NCI-H2081 (cell line): ENCODE measurements around the gene GALC.

Source experiments
- DNase-seq, 2 experiments: peaks; one replicate each; lab custom pipeline; 2025; lab: John Stamatoyannopoulos, UW

Gene GALC

DNA sequence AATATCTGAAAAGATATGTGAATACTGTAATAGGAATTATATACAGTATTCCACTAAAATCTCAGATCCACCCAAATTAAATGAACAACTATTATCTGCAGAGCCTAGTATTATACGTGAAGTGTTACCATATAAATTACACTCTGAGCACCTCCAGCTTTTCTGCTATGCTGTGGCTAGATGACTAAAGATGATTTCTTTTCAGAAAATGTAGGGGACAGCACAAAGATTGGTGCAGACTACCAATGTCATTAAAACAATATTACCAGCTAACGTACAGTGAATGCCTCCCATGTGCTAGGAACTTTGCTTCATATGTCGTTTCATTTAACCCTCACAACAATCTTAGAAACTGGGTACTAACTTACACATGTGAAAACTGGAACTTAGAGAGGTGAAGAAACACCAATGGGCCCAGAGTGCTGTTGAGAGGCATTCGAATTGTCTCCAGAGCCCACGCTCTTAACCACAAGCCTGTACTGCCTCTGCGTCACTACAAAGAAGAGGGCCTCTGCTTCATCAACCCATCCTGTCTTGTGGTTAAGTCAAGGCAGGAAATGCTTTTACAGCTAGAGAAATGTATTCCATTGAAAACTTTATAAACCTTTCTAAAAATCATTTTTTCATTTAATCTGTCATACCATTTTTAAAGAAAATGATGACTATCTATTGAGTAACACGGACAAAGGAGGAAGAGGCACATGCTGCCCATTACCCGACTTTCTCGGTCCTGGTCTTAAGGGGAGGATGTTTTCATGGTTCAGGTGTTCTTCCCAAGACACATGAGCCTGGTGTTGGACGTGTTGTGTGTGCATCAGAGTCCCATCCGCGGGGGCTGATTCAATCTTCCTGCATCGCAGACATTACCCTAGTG is 13.2 kb upstream of the GALC start:
- DNase-seq: no peak

- DNase-seq: no peak
Measured at GRCh38 chr14:88005050-88005481, 12.1 kb upstream of the GALC start, which contains the start of gene GPR65. GPR65 (plus strand) TSS chr14:88005135; CDS start chr14:88010848, 5,713 bp downstream.

- DNase-seq: no peak
Measured at GRCh38 chr14:88004506-88005036, 11.6 kb upstream of the GALC start.

DNA sequence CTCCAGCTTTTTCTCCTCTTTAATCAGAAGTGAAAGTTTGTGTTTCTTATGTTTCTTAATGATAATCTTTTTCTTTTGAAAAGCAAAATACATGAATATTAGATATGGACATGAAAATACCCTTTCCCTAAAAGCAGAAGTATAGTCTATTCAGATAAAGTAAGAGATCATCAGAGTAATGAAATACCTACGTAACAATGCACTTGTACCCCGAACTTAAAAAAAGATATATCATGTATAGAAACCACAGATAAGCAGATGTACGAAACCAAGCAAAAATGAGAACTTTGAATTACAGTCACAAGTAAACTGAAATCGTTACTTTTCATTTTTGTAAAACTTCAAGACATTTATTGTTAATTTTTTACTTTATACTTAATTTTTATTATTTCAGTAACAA is 10.4 kb upstream of the GALC start:
- DNase-seq: no peak

- no peak for DNase-seq
Measured at GRCh38 chr14:88002421-88003075, 9.6 kb upstream of the GALC start.

DNA sequence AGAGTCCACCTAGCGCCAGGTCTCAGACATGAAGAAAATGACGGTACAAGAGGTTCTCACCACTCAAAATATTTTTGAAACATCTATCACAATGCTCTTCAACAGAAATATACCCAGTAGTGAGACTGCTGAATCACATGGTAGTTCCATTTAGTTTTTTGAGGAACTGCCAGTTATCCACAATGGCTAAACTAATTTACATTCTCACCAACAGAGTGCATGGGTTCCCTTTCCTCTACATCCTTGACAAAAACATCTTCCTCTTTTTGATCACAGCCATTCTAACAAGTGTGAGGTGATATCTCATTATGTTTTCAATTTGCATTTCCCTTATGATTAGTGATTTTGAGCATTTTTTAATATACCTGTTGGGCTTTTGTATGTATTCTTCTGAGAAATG is 6.3 kb upstream of the GALC start:
- no peak for DNase-seq

DNA sequence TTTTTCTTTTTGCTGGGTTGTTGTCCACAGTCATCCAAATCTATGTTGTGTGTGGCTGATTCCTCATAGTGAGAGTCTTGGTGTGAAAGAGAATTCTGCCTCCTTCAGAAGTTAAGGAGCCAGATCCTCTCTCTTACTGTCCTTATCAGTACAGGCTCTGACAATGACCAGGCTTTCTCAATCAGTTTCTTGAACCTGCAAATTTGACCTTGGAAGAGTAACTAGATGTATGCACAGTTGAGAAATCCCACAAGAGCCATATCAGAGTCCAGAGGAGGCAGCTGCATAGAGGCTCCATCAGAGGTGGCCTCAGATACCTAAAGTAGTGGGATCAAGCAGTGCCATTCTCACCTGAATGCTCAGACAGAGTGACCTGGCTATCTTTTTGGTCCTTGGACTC is 5.5 kb upstream of the GALC start:
- DNase-seq: no peak

GRCh38 chr14:87996291-87996592 is 3.3 kb upstream of the GALC start:
- DNase-seq: no peak

GRCh38 chr14:87995500-87996290 is 2.7 kb upstream of the GALC start:
- DNase-seq: no peak

DNA sequence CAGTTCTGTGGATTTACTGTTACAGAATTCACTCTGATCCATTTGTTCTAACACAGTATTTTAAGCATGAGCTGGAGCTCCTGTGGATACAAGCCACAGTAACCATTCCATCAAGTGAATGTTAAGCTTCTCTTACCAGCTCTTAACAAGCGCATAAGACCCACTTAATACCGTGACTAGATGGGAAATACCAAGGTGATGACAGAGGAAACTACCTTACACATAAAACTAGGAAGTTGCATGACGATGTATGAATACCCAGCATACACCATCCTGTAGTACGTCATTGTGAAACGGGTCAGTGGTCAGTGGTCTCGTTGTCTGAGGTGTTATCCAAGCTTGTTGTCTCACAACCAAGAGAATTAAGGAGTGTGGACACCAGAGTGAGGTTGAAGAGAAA is 2.0 kb upstream of the GALC start:
- DNase-seq: no peak

- no peak for DNase-seq
Measured at GRCh38 chr14:87992346-87992717, 650 bp downstream of the GALC start.

- DNase-seq: no peak
Measured at GRCh38 chr14:87990682-87991081, 2.3 kb downstream of the GALC start.

DNA sequence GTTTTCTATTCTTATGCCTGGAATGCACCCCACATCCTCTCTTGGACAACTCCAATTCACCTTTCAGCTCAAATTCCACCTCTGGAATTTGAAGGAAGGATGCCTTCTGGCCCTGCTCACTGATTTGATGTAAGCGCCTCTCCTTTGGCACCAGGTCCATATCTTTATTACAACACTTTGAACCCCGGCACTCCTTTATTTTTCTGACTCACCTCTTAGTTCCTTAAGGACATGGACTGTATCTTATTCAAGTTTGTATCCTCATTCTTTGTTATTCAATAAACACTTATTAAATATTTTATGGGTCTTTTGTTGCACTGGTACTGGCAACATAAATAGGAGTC is 3.1 kb downstream of the GALC start:
- no peak for DNase-seq

DNA sequence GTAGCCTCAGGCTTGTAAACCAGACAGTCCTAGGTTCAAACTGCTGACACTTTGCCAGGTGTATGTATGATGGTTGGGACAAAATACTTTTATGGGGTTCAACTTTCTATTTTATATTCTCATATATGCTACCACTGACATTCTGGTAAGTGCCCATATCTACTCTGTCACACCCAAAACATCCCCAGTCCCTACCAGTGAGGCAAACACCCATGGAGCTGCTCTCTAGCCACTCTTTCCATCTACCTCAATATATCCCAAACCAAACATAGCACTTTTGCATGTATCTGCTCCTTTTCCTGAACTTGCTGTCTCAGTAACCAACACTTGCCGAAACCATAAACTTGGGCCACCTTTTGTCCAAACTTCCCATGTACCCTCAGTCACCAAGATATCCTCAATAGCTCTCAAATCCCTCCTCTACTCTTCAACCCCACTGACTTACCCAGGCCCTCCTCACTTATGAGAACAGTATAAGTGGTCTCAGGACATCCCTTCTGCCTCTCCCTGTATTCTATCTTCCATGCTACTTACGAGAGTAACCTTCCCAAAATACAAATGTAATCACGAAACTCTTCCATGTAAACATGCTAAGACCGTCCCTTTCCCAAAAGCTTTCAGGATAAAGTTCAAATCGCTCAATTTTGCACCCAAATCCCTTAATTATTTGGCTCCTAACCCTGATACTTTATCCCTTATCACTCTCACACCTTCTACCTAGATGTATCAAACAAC is 3.6 kb downstream of the GALC start:
- DNase-seq: no peak

- DNase-seq: no peak
Measured at GRCh38 chr14:87979689-87980088, 13.3 kb downstream of the GALC start.

- DNase-seq: no peak
Measured at GRCh38 chr14:87975636-87976035, 17.3 kb downstream of the GALC start.

GRCh38 chr14:87971010-87971409 is 22.0 kb downstream of the GALC start:
- no peak for DNase-seq

DNA sequence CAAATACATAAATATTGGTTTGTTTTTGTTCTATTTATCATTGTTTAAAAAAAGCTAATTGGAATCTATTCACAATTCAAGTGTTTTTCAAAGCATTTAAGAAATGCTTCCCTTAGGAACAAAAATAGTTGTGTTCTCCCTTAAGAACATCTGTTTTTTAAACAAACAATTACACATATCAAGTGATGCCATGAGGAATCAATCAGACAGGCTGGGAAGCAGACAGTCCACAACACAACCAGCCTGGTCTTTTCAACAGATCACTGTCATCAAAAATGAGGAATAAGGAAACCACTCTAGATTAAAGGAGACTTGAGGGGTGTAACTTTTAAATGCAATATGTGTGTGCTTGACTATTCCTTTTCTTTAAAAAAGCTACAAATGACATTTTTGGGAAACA is 25.5 kb downstream of the GALC start:
- no peak for DNase-seq

DNA sequence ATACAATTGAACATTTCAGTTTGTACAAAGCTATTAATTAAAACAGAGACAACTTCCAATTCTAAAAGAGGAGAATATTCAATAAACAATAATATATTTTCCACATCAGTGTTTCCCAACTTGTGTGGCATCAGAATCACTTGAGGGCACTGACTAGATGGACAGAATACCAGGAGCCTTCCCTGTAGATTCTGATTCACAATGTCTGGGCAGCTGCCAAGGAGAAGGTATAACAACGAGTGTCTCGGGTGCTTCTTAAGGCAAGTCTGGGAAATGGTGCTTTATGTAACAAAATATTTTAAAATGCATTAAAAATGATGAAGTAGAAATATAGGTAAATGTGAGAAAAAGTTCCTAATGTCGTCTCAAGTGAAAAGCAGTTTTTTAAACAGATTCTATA is 26.2 kb downstream of the GALC start:
- no peak for DNase-seq

- no peak for DNase-seq
Measured at GRCh38 chr14:87961246-87961645, 31.7 kb downstream of the GALC start.

GRCh38 chr14:87960013-87960787 is 32.8 kb downstream of the GALC start:
- DNase-seq: no peak
